GM18873 (cell line): ENCODE results near the gene CPA1.
"Not testable (repeated sequence)": the region's sequence is repeated elsewhere in the genome, so short reads cannot be mapped to it uniquely, and the experiment has no call there.

Source experiments
- ATAC-seq: cut with Tn5 transposase; IDR thresholded peaks from one replicate; pipeline ENCODE4 v1.9.1; 2021; ENCODE audit warnings: mild to moderate bottlenecking, moderate library complexity, moderate number of reproducible peaks; ENCODE audit not compliant: unreplicated experiment, low FRiP score

Gene CPA1

DNA sequence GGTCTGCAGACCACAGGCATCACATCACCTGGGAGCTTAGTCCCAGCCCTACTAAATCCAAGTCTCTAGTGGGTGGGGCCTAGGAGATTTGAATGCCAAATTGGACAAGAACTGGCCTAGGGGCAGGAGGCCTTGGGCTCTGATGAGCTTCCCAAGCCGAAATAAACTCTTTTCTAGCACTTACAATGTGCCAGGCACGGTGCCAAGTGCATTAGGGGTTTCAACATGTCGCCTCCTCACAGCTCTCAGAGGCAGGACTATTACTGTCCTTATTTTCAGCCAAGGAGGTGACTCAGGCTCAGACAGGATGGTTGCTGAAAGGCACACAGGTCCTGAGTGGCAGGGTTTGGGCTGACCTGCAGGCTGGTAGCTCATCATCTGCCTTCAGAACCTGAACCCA is 9.2 kb upstream of the CPA1 start:
- no peak for ATAC-seq

DNA sequence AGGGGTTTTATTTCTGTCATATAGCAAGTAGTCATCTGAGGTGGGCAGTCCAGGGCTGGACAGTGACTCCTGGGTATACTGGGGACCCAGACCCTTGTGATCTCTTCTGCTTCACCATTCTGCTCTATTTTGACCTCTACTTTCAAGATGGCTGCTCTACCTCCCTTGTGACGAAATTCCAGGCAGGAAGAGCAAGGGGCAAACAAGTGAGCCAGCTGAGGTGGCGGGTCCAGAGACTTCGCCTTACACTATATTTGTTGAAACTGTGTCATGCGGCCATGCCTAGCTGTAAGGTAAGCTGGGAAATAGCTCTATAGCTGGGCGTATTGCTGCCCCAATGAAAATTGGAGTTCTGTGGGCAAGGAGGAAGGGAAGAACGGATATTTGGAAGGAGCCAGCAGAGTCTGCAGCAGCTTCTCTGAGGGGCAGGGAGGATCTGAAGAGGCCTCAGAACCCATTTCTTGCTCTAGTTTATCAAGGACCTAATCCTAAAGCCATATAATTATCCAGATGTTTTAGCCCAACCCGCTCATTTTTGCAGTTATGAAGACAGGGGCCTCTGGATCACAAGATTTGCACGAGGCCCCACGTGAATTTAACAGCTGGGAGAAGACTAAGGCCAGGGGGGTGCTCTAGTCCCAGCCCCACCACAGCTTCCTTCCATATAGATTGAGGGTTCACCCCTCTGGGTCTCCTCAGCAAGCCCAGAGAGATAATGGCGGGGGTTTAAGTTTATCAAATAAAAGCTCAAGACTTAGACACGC is 7.7 kb upstream of the CPA1 start:
- ATAC-seq, result no peak

DNA sequence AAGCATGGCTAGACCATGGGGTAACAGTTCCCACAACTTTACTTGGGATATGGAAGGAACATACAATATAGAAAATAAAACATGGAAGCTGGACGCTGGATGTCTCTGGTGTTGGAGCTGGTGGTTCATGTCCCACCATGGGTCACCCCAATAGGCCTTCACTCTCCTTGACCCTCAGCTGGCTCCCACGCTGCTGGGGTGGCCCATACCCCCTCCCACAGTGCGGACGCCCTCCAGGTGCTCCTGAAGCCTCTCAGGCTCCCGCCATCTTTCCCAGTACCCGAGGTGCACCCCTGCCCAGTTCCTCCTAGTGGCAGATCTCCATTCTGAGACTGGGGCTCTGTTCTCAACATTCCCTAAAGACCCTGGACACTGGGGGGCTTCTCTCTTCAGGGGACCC is 5.8 kb upstream of the CPA1 start:
- no peak for ATAC-seq

DNA sequence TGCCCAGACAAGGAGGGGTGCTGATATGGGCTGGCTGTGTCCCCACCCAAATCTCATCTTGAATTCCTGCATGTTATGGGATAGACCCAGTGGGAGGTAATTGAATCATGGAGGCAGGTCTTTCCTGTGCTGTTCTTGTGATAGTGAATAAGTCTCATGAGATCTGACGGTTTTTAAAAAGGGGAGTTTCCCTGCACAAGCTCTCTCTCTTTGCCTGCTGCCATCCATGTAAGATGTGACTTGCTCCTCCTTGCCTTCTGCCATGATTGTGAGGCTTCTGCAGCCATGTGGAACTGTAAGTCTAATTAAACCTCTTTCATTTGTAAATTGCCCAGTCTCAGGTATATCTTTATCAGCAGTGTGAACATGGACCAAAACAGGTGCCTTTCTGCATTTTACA is 3.8 kb upstream of the CPA1 start:
- ATAC-seq, result not testable (repeated sequence)

DNA sequence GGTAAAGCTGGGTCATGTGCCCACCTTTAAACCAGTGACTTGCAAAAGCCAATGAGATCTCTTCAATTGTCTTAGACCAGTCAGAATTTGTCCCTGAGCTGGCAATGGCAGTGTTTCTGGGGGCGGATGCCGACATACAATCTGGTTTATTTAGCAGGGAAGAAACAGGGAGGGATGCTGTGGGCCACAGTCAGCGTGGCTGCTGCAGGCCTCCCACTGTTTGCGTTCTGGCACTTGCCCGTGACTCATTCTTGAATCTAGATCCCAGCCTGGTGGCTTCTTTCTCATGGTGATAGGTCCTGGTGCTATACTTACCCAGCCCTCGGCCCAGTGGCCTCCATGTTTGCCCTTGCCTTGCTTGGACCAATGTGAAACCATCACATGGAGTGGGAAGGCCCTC is 3.1 kb upstream of the CPA1 start:
- ATAC-seq, result no peak

DNA sequence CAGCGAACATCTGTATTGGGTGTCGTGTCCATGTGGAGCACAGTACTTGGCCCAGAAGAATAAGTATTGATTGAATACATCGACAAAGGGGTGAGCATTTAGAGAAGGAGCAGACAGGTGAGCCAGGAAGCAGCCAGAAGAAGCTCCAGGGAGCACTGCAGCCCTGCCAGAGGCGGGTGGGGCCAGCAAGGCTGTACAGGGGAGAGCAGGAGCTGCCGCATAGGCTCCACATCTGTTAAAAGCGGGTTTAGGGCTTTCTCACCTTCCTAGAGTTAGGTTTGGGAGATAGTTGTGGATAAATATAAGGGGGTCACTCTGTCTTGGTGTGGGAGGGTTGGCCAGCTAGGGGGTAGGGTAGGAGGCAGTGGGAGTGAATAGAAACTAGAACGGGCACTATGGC is 1.3 kb upstream of the CPA1 start:
- ATAC-seq, result no peak

DNA sequence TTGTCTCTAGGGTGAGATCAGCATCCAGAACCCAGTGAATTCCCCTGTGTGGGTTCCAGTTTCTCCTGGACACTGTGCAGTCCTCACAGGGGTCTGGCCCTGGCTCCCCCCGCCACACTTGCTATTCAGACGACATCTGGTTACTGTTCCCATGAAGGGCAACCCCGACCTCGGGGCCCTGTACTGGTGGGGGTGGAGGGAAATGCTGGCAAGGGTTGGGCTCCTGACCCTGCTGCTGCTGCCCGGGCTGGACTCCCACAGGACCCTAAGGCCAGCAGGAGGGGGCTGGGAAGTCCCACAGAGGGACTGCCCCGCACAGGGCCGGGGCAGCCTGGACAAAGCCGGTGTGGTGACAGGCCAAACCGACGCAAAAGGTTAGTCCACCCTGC is 768 bp upstream of the CPA1 start:
- ATAC-seq, result no peak

DNA sequence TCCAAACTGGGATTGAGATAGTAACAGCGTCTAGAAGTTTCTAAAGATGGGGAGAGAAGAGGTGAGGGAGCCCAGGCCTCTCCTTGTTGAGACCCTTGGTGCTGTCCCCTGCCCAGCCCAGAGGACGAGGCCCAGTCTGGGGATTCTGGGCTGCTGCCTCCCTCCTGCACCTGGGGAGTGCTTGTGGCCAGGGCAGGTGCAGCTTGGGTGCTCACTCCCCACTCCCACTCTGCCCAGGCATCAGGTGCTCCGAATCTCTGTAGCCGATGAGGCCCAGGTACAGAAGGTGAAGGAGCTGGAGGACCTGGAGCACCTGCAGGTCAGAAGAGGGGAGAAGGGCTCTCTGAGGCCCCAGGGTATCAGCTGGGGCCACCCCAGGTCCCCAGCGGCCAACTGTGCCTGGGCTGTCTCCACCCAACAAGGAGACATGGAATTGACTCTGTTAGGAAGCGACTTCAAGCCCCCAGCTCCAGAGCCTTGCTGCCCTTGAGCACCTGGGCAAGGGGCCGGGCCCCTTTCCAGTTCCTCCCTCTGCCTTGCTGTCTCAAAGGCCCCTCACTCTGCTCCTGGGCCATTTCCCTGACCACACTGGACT is 664 bp downstream of the CPA1 start:
- no peak for ATAC-seq

DNA sequence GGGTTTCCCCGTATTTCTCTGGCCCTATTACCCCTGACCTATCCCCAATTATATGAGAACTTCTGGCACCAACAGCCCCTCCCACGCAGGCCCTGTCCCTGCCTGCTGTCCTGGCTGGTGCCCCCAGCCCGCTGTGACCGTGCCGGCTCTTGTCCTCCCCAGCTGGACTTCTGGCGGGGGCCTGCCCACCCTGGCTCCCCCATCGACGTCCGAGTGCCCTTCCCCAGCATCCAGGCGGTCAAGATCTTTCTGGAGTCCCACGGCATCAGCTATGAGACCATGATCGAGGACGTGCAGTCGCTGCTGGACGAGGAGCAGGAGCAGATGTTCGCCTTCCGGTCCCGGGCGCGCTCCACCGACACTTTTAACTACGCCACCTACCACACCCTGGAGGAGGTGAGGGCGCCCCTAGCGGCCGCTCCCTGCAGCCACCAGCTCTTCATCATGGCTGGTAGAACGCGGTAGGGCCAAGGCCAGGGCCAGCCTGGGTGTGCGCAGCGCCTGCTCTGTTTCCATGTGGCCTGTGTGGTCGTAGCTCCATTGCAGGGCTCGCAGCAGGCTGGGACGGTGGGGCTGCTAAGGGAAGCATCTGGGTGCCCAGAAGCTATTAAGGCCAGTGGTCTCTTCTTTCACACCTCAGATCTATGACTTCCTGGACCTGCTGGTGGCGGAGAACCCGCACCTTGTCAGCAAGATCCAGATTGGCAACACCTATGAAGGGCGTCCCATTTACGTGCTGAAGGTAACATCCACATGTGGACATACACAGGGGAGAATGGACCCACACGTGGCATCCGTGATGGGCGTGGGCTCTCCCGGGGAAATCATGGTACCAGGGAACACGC is 1.4 kb downstream of the CPA1 start:
- ATAC-seq, result no peak

DNA sequence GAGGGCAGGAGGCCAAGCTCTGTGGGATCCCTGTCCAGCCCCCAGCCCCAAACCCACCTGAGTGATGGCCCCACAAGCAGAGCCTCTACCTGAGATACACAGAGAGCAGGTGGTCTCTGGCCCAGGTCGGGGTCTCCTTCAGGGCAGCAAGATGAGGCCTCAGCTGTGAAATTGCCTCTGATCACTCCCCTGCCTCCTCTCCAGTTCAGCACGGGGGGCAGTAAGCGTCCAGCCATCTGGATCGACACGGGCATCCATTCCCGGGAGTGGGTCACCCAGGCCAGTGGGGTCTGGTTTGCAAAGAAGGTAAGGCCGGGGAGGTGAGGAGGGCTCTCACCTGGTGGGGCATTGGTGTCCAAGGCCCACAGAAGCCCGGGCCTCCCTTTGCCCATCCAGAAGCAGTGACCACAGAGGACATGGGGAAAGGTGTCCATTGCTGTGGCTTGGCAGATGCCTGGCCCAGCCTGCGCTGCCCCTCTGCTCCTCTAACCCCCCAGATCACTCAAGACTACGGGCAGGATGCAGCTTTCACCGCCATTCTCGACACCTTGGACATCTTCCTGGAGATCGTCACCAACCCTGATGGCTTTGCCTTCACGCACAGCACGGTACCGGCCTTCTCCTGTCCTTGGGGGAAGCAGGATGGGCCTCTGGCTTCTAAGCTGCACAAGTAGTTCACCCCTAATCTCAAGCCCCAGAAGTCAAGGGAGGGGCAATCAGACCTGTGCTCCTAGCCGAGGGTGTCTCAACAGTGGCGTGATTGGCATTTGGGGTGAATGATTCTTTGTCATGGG is 3.1 kb downstream of the CPA1 start:
- no peak for ATAC-seq

DNA sequence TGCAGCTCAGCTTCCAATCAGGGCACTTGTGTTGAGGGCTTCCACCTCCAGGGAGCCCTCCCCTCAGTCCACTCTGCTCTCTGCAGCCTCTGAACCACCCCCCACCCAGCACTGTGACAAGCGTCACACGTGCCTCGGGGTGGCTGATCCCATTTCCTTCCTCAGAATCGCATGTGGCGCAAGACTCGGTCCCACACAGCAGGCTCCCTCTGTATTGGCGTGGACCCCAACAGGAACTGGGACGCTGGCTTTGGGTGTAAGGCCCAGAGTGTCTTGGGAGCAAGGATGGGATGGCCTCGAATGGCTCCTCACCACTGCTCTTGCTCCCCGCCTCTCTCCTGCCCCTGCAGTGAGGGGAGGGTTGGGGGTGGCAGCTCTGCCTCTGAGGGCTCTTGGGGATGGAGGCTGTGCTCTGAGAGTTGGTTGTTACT is 4.1 kb downstream of the CPA1 start:
- ATAC-seq, result no peak

DNA sequence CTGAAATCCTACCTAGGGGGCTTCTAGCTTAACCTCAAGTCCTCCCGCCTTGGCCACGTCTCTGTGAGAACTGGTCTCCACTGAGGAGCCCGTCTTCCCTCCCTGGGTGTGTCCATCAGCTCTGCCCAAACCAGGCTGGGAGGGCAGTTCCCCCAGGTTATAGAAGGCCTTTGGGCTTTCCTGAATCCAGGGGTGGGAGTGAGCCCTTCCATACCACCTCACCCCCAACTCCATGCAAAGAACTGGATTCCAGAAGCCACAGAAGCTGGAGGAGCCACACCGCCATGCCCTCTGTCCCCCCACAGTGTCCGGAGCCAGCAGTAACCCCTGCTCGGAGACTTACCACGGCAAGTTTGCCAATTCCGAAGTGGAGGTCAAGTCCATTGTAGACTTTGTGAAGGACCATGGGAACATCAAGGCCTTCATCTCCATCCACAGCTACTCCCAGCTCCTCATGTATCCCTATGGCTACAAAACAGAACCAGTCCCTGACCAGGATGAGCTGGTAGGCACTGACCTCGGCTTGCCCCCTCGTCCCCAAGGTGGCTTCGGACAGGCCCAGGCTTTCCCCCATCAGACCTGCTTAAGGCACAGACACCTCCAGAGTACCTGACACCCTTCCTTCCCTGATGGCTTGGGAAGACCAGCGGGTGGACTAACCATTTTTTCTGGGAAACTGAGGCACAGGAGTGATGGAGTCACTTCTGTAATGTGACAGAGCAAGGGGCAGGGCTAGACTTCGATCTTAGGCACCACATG is 4.7 kb downstream of the CPA1 start:
- ATAC-seq, result no peak

DNA sequence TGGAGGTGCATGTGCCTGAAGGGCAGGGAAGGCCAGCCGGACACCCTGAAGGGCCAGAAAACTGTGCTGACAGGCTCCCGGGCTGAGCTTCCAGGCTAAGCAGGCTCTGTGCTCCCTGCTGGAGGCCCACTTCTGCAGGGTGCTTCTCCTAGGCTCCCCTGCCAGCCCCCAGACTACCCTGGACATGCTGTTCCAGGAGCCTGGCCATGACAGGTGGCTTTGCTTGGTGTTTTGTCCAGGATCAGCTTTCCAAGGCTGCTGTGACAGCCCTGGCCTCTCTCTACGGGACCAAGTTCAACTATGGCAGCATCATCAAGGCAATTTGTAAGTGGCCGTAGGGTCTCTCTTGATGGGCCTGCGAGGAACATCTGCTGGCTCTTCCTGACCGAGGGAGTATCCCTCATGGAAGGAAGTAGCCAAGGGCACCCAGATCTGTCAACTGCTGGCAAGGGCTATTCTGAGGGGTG is 5.3 kb downstream of the CPA1 start:
- no peak for ATAC-seq

DNA sequence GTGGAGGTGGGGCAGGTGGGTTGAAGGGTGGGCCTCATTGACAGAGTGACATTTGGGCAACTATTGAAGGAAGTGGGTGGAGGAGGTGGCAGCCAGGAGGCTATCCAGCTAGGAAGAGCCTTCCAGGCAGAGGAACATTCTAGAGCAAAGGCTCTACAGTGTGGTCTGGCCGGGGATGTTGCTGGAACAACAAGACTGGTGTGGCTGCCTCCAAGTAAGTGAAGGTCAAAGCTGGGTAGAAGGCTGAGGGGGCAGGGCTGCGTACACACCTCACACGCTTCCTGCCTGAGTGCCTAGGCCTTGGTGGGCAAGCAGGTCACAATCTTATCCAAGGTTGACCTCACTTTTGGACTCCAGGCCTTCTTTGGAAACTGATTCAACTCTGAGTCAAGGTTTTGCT is 6.6 kb downstream of the CPA1 start:
- no peak for ATAC-seq

DNA sequence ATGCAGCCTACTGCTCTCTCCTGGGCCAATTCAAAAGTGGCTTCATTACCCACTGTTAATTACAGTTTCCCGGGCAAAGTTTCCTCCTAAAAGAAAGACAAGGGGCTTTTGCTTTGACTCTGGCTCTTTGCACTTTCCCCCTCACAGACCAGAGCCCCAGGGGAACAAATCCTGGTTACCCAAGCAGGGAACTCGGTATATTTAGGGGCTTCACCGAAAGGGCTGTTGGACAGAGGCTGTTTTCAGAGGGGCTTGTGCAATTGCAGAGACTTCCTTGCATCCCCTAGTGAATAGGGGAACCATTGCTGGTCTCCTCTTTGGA is 7.0 kb downstream of the CPA1 start:
- ATAC-seq, result no peak

DNA sequence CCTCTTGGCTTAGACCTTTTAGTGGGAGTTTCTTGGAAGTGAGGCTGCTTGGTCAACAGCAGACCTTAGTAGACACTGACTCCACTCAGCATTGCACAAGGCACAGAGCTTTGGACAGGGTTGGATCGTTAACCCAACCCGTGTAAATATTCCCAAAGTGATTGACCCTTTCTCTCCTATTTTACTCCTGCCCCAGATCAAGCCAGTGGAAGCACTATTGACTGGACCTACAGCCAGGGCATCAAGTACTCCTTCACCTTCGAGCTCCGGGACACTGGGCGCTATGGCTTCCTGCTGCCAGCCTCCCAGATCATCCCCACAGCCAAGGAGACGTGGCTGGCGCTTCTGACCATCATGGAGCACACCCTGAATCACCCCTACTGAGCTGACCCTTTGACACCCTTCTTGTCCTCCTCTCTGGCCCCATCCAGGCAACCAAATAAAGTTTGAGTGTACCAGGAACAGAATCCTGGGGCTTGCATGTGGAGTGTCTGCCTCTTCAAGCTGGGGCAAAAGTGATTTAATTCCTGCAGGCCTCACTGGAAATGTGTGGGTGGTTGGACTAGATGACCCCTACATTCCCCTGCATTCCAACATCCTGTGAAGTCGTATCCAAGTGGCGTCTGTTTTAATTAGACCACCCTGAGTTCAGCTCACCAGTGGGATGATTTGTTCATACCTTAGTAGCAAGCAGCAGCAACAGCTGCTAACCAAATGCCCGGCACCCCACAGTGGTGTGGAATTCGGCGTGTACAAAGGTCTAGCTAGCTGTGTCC is 7.5 kb downstream of the CPA1 start:
- ATAC-seq, result no peak

DNA sequence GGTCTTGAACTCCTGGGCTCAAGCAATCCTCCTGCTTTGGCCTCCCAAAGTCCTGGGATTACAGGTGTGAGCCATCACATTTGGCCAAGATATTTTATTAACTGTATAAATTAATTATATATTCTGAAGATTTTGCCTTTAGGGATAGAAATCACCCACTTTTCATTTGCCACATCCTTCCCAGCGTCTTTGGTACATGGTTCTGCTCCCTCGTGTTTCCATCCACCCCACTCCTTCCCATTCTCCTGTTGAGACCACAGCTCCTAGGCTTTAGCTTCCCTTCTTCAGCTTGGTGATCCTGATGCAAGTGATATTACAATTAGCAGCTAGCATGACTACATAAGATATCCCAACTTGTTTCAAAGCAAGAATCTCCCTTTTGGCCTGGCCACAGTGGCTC is 8.4 kb downstream of the CPA1 start:
- ATAC-seq, result no peak

DNA sequence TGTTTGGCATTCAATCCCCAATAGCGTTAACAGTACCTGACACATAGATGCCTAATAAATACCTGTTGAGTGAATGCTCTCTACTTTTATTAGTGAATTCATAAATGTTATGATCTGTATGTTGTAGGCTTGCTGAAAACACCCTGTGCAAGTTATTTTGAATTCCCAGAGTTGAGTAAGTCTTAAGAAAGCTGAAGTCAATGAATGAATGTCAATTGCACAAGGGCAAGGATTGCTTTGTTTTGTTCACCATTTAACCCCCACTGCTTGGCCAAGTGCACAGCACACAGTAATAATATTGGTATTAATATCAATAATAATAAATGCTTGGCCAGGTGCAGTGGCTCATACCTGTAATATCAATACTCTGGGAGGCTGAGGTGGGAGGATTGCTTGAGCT is 10.2 kb downstream of the CPA1 start:
- ATAC-seq, result no peak

DNA sequence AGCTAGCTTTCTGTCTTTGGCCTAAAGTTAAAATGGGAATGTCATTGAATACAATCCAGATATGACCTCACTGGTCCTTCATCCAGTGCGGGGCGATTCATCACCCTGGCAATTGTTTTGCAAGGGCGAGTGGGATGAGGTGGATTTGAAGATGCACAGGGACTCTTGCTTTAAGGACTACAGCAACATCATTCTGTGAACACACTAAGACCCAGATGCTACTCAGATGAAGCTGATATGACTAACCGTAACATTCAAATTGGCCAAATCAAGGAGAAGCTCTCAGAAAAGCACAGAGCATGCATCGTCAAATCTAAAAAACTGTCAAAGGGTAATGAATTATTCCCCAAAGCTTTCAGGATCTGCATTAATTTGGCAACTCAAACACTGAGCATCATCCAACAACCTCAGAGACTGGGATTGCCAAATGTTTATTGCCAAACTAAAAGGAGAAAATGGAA is 12.8 kb downstream of the CPA1 start:
- no peak for ATAC-seq
